GM10266 (cell line): Measurements from ENCODE around the gene CCND2.
A peak's percentile ranks its signal among the peaks of the same experiment; 100 is the strongest.

ENCODE experiments used
- DNase-seq: peaks from one replicate; pipeline ENCODE4 v3.0.0; 2012; ENCODE audit errors: extremely low spot score
- CTCF ChIP-seq: IDR thresholded peaks from 2 replicates; pipeline ENCODE4 v1.5.1; 2012; ENCODE audit warnings: mild to moderate bottlenecking, low read depth; ENCODE audit not compliant: control insufficient read depth, insufficient read depth; ENCODE audit errors: missing control alignments

Gene CCND2

GRCh38 chr12:4272424-4273272 lies 914 bp upstream of the CCND2 start:
- DNase-seq: peak; percentile 39
- no peak for TF ChIP-seq CTCF

- no peak for TF ChIP-seq CTCF
- DNase-seq: no peak
These were observed 300 bp upstream of the CCND2 start for GRCh38 chr12:4273273-4273651.

- no peak for TF ChIP-seq CTCF
- DNase-seq: no peak
These were observed 944 bp downstream of the CCND2 start for GRCh38 chr12:4274396-4275015.

- no peak for DNase-seq
- no peak for TF ChIP-seq CTCF
These were observed 1.7 kb downstream of the CCND2 start for GRCh38 chr12:4275016-4275869.

- TF ChIP-seq CTCF: no peak
- no peak for DNase-seq
These were observed 2.3 kb downstream of the CCND2 start for GRCh38 chr12:4275870-4276301.

- peak; percentile 82 for DNase-seq
- TF ChIP-seq CTCF: peak; percentile 92
These were observed 3.1 kb downstream of the CCND2 start for GRCh38 chr12:4276524-4277204.
